Natural killer cell (primary cell): ENCODE data around the gene UBE2I. TPM values are rescaled to one million over a fixed set of nuclear protein-coding genes. Genes with fewer than 3 reads are reported as not detected.
"Not testable (repeated sequence)": the region's sequence is repeated elsewhere in the genome, so short reads cannot be mapped to it uniquely, and the experiment has no call there.

Source experiments
- ATAC-seq, 3 donors: fragments of 150-1000 bp in 2 of 3; fragments of 200-7000 bp in 1 of 3; cut with Tn5 transposase; 1 replicate in 1 of 3; 2 replicates in 2 of 3; pipeline ENCODE4 v1.10.0; 2021; ENCODE audit warnings: mild to moderate bottlenecking in 2 of 3, moderate library complexity in 2 of 3
- DNase-seq, 2 donors: peaks; one replicate each; pipeline versions ENCODE4 v3.0.0 to v3.0.0-alpha.2; 2013 to 2021; ENCODE audit warnings: mixed read lengths in 1 of 2
- H3K27ac ChIP-seq: one replicate; pipeline ENCODE4 v1.5.1; 2013; ENCODE audit warnings: mild to moderate bottlenecking, low read length
- H3K27me3 ChIP-seq: one replicate; pipeline ENCODE4 v1.6.1; 2013; ENCODE audit warnings: low read length; ENCODE audit not compliant: control insufficient read depth, insufficient read depth
- H3K36me3 ChIP-seq: one replicate; pipeline ENCODE4 v1.6.1; 2013; ENCODE audit warnings: low read length; ENCODE audit not compliant: control insufficient read depth, insufficient read depth
- H3K4me1 ChIP-seq: one replicate; pipeline ENCODE4 v1.6.1; 2013; ENCODE audit warnings: low read length; ENCODE audit not compliant: control insufficient read depth, insufficient read depth
- H3K4me3 ChIP-seq: one replicate; pipeline ENCODE4 v1.5.1; 2013; ENCODE audit warnings: low read length
- H3K9me3 ChIP-seq: one replicate; pipeline ENCODE4 v1.6.1; 2013; ENCODE audit warnings: low read length; ENCODE audit not compliant: control insufficient read depth, insufficient read depth
- H3K27ac Mint-ChIP-seq, 2 donors: one replicate each; pipeline ENCODE4 v1.8.0; 2022; ENCODE audit warnings: mild to moderate bottlenecking in 2 of 2, mixed read lengths in 2 of 2, moderate library complexity in 1 of 2
- H3K27me3 Mint-ChIP-seq, 2 donors: one replicate each; pipeline ENCODE4 v1.8.0; 2022; ENCODE audit warnings: low read depth in 2 of 2, mixed read lengths in 2 of 2
- H3K36me3 Mint-ChIP-seq: one replicate; pipeline ENCODE4 v1.8.0; 2022; ENCODE audit warnings: mixed read lengths
- H3K4me1 Mint-ChIP-seq, 2 donors: one replicate each; pipeline ENCODE4 v1.8.0; 2022; ENCODE audit warnings: mixed read lengths in 2 of 2
- H3K4me3 Mint-ChIP-seq: one replicate; pipeline ENCODE4 v1.8.0; 2022; ENCODE audit warnings: mild to moderate bottlenecking, moderate library complexity, mixed read lengths
- H3K9me3 Mint-ChIP-seq, 2 donors: one replicate each; pipeline ENCODE4 v1.8.0; 2022; ENCODE audit warnings: mixed read lengths in 2 of 2
- WGBS: methylation state at CpG from one replicate; pipeline ENCODE4 v1.1.7; 2013; ENCODE audit warnings: missing lambda C conversion rate; ENCODE audit not compliant: insufficient coverage; 5-methylcytosine and 5-hydroxymethylcytosine counted together
- intact Hi-C: fragments of 100-400 bp; cut with micrococcal nuclease; formaldehyde crosslinking; loops from one replicate; pipeline ENCODE4 v1.14.2; 2022
- total RNA-seq, 4 donors: library from RNA; stranded (reverse); fragments of 120-200 nt in 1 of 4; gene quantifications; one replicate each; pipeline versions ENCODE4 v1.2.3 to v1.2.4, GENCODE V29; 2013 to 2022
- TF ChIP-seq, protein P1 (sequence below): fragments of 200-600 bp; IDR thresholded peaks from one replicate; pipeline ENCODE4 v1.8.0; 2022; ENCODE audit warnings: antibody characterized with exemption

UBE2I gene
- total RNA-seq, 3 donors from 2014 or later (not counting 1 experiment from before 2014, with no cell fraction given) = 367 to 412 (median 383) TPM

GRCh38 chr16:1265826-1266225 lies 43.6 kb upstream of the UBE2I start:
- no peak overlapping the region for H3K4me3 Mint-ChIP-seq
- Histone ChIP-seq H3K36me3 (no peaks in the 10 kb centered on the region), H3K4me3 (no peak overlapping the region), H3K27me3 (peaks cover 5% of the 10 kb centered on the region), H3K27ac (no peak overlapping the region), H3K9me3 (no peaks in the 10 kb centered on the region), H3K4me1 (no peaks in the 10 kb centered on the region)
- no peak overlapping the region for H3K27ac Mint-ChIP-seq
- intact Hi-C loops = no loop called here
- 90% methylated on average over 19 of the region's 19 CpGs for WGBS
- peaks cover under 1 to 10% of the 10 kb centered on the region in 2 donors for H3K27me3 Mint-ChIP-seq
- ATAC-seq (no peak), DNase-seq (no peak)
- no peaks in the 10 kb centered on the region for H3K4me1 Mint-ChIP-seq
- H3K9me3 Mint-ChIP-seq = no peaks in the 10 kb centered on the region
- TF ChIP-seq, protein P1, sequence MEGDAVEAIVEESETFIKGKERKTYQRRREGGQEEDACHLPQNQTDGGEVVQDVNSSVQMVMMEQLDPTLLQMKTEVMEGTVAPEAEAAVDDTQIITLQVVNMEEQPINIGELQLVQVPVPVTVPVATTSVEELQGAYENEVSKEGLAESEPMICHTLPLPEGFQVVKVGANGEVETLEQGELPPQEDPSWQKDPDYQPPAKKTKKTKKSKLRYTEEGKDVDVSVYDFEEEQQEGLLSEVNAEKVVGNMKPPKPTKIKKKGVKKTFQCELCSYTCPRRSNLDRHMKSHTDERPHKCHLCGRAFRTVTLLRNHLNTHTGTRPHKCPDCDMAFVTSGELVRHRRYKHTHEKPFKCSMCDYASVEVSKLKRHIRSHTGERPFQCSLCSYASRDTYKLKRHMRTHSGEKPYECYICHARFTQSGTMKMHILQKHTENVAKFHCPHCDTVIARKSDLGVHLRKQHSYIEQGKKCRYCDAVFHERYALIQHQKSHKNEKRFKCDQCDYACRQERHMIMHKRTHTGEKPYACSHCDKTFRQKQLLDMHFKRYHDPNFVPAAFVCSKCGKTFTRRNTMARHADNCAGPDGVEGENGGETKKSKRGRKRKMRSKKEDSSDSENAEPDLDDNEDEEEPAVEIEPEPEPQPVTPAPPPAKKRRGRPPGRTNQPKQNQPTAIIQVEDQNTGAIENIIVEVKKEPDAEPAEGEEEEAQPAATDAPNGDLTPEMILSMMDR = no peak
- no peaks in the 10 kb centered on the region for H3K36me3 Mint-ChIP-seq

GRCh38 chr16:1269418-1269817 lies 40.0 kb upstream of the UBE2I start:
- intact Hi-C loops = not testable (repeated sequence)

DNA sequence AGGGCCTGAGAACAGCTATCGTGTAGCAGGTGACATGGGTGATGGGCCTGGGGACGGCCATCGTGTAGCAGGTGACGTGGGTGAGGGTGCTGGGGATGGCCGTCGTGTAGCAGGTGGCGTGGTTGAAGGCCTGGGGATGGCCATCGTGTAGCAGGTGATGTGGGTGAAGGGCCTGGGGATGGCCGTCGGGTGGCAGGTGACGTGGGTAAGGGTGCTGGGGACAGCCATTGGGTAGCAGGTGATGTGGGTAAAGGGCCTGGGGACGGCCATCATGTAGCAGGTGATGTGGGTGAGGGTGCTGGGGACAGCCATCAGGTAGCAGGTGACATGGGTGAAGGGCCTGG lies 38.1 kb upstream of the UBE2I start:
- Histone ChIP-seq H3K27ac (no peak overlapping the region), H3K9me3 (no peaks in the 10 kb centered on the region), H3K36me3 (no peaks in the 10 kb centered on the region), H3K4me1 (peaks cover 5% of the 10 kb centered on the region), H3K27me3 (no peaks in the 10 kb centered on the region), H3K4me3 (no peak overlapping the region)
- H3K36me3 Mint-ChIP-seq = no peaks in the 10 kb centered on the region
- TF ChIP-seq, protein P1 = no peak
- H3K27me3 Mint-ChIP-seq = peaks cover 0 to 17% of the 10 kb centered on the region in 2 donors
- 79% methylated on average over 12 of the region's 12 CpGs for WGBS
- no peak overlapping the region for H3K27ac Mint-ChIP-seq
- ATAC-seq (no peak), DNase-seq (no peak)
- H3K4me3 Mint-ChIP-seq = no peak overlapping the region
- intact Hi-C loops = no loop called here
- peaks cover 0 to 10% of the 10 kb centered on the region in 2 donors for H3K4me1 Mint-ChIP-seq
- no peaks in the 10 kb centered on the region for H3K9me3 Mint-ChIP-seq

More at GRCh38 chr16:1269418-1269817, 40.0 kb upstream of the UBE2I start:
- DNase-seq, H3K27me3 ChIP-seq, H3K27ac Mint-ChIP-seq, H3K27ac ChIP-seq, H3K4me1 ChIP-seq, H3K36me3 ChIP-seq, H3K4me3 ChIP-seq, H3K4me1 Mint-ChIP-seq, H3K9me3 Mint-ChIP-seq, H3K4me3 Mint-ChIP-seq, H3K36me3 Mint-ChIP-seq, H3K9me3 ChIP-seq, ATAC-seq: not testable (repeated sequence)
- 91% methylated on average over 7 of the region's 7 CpGs for WGBS
- peaks cover 0 to 15% of the 10 kb centered on the region in 2 donors for H3K27me3 Mint-ChIP-seq

DNA sequence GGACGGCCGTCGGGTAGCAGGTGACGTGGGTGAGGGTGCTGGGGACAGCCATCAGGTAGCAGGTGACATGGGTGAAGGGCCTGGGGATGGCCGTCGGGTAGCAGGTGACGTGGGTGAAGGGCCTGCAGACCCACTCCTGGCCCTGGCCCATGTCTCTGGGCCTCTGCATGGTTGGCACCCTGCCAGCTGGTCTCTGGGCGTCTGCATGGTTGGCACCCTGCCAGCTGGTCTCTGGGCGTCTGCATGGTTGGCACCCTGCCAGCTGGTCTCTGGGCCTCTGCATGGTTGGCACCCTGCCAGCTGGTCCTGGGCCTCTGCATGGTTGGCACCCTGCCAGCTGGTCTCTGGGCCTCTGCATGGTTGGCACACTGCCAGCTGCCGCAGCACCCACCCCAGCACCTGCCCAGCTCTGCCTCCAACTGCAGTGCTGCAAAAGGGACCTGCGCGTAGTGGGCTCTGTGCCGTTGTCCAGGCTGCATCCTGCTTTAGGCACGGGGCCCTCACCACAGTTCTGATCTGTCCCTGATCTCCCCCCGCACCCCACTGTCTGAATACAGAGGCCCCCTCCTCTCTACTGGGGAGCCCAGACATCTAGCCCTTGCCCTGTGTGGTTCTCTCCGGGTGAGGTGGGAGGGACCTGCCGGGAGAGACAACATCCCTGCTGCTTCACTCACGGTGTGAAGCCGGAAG lies 37.6 kb upstream of the UBE2I start:
- H3K36me3 ChIP-seq, H3K4me1 Mint-ChIP-seq, H3K9me3 ChIP-seq, H3K9me3 Mint-ChIP-seq, H3K36me3 Mint-ChIP-seq, H3K4me3 Mint-ChIP-seq, H3K27me3 ChIP-seq, H3K4me1 ChIP-seq, intact Hi-C loops, H3K27ac ChIP-seq, H3K4me3 ChIP-seq, H3K27ac Mint-ChIP-seq, DNase-seq, ATAC-seq: not testable (repeated sequence)
- 25% methylated on average over 19 of the region's 19 CpGs for WGBS
- H3K27me3 Mint-ChIP-seq = peaks cover 0 to 15% of the 10 kb centered on the region in 2 donors
